Activated T-cell treated with anti-CD3 and anti-CD28 coated beads, Interleukin-2, amount 50 U/mL, for 24 hours (primary cell): Measurements from ENCODE around the gene C1orf21.

Experiments used
- DNase-seq: peaks from one replicate; pipeline ENCODE4 v3.0.0-alpha.2; 2020
- H3K27ac Mint-ChIP-seq: 2 replicates; pipeline ENCODE4 v1.8.0; 2020; ENCODE audit warnings: mild to moderate bottlenecking, mixed read lengths
- H3K27me3 Mint-ChIP-seq: 2 replicates; pipeline ENCODE4 v1.8.0; 2020; ENCODE audit warnings: mixed read lengths
- H3K36me3 Mint-ChIP-seq: 2 replicates; pipeline ENCODE4 v1.8.0; 2020; ENCODE audit warnings: low read depth, mixed read lengths
- H3K4me1 Mint-ChIP-seq: 2 replicates; pipeline ENCODE4 v1.8.0; 2020; ENCODE audit warnings: low read depth, mixed read lengths
- H3K4me3 Mint-ChIP-seq: 2 replicates; pipeline ENCODE4 v1.8.0; 2020; ENCODE audit warnings: mild to moderate bottlenecking, moderate library complexity, mixed read lengths
- H3K9me3 Mint-ChIP-seq: 2 replicates; pipeline ENCODE4 v1.8.0; 2020; ENCODE audit warnings: mixed read lengths

The C1orf21 gene

DNA sequence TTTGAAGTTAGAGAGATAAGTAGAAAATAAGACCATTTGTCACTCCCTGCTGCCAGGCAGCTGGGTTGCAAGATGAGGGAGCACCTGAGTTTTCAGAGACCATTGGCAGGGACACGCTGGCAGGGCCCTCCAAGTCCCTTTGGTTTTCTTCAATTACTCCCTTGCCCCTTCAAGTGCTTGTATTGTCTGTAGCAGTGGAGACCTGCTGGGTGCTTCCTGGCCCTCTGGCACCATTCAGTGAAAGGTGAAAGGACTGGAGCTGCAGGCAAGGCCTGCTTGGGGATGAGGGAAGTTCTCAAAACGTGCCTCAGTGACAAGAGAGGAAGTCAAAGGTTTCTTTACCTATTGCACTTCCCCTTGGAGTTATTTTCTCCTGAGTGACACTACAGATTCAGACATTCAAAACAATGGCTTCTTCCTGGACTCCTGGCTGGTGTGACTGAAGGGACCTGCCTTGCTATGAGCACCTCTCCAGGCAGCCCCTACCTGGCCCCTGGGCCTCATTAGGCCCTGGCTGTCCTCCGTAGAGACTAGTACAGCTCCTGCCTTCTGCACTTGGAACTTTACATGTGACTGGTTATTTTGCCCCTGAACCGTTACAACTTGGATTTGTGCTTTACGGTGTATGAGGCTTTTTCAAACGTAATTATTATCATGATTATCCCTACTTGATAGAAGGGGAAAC is 100.1 kb downstream of the C1orf21 start:
- H3K36me3 Mint-ChIP-seq, result no peaks in the 10 kb centered on the region
- no peak overlapping the region for H3K27ac Mint-ChIP-seq
- H3K4me1 Mint-ChIP-seq, result peaks cover 7% of the 10 kb centered on the region
- no peak overlapping the region for H3K4me3 Mint-ChIP-seq
- DNase-seq, result no peak
- no peaks in the 10 kb centered on the region for H3K9me3 Mint-ChIP-seq
- H3K27me3 Mint-ChIP-seq, result no peaks in the 10 kb centered on the region

GRCh38 chr1:184487531-184488193 is 100.8 kb downstream of the C1orf21 start:
- Mint-ChIP-seq H3K4me3 (no peak overlapping the region), H3K36me3 (no peaks in the 10 kb centered on the region), H3K9me3 (no peaks in the 10 kb centered on the region), H3K27me3 (no peaks in the 10 kb centered on the region), H3K27ac (no peak overlapping the region), H3K4me1 (peaks cover 14% of the 10 kb centered on the region)
- no peak for DNase-seq

- Mint-ChIP-seq H3K4me3 (no peak overlapping the region), H3K36me3 (no peaks in the 10 kb centered on the region), H3K27ac (no peak overlapping the region), H3K27me3 (no peaks in the 10 kb centered on the region), H3K4me1 (peaks cover 19% of the 10 kb centered on the region), H3K9me3 (no peaks in the 10 kb centered on the region)
- no peak for DNase-seq
Measured at GRCh38 chr1:184489908-184490307, 103.1 kb downstream of the C1orf21 start.

DNA sequence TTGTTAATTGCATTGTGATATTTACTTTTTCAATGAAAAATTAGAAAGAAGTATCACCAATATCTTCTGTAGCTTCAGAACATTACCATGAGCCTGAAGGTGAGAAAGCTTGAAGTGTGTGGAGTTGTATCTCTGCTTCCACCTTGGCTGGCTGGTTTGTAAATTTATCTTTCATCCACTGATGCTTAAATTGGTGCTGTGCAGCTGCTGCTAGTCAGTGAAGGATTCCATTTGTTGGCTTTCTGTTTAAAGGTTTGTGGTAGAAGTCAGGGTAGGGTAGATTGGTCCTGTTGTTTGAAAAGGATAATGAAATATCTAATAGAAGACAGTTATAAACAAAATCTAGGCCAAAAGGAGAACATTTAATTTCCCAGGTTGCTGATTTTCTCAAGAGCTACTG is 105.7 kb downstream of the C1orf21 start:
- DNase-seq, result no peak
- Mint-ChIP-seq H3K9me3 (no peaks in the 10 kb centered on the region), H3K4me1 (peaks cover 22% of the 10 kb centered on the region), H3K27me3 (no peaks in the 10 kb centered on the region), H3K27ac (no peak overlapping the region), H3K4me3 (no peak overlapping the region), H3K36me3 (no peaks in the 10 kb centered on the region)

DNA sequence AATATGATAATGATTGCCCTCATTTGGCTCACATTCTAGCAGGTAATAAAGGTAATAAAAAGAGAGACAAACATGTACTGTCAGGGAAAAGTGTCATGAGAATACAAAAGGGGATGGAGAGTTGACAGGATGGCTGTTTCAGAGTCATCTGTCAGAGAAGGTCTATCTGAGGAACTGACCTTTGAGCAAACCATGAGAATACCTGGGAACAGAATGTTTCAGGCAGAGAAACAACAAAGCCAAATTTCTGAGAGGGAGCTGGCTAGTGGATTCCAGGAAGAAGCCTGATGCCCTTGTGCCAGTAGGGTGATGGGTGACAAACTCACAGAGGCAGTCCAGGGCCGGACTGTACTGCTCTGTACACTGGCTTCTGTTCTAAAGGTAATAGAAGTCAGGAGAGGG is 107.2 kb downstream of the C1orf21 start:
- no peak for DNase-seq
- H3K9me3 Mint-ChIP-seq, result no peaks in the 10 kb centered on the region
- no peak overlapping the region for H3K27ac Mint-ChIP-seq
- peaks cover 22% of the 10 kb centered on the region for H3K4me1 Mint-ChIP-seq
- no peaks in the 10 kb centered on the region for H3K27me3 Mint-ChIP-seq
- no peaks in the 10 kb centered on the region for H3K36me3 Mint-ChIP-seq
- no peak overlapping the region for H3K4me3 Mint-ChIP-seq

DNA sequence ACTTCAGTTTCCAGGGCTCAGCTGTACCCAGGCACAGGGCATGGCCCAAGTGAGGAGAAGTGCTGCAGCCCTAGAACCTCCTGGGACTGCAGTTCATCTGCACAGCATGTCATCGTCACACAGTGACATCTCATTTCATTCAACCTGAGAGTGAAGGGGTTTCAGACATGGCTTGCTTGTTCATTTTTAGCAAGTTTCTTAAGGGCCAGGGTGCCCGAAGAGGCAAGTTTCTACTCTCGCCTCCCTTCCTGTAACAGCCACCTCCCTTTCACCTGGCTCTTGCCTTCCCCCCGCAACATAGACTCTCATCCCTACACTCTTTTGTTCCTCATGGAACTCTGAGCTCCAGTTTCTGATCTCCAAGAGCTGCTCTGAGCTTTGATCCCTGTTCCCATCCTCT is 108.1 kb downstream of the C1orf21 start:
- Mint-ChIP-seq H3K4me3 (no peak overlapping the region), H3K9me3 (no peaks in the 10 kb centered on the region), H3K36me3 (no peaks in the 10 kb centered on the region), H3K27ac (no peak overlapping the region), H3K4me1 (peaks cover 22% of the 10 kb centered on the region), H3K27me3 (no peaks in the 10 kb centered on the region)
- DNase-seq, result no peak

GRCh38 chr1:184497959-184498723 is 111.3 kb downstream of the C1orf21 start:
- H3K4me1 Mint-ChIP-seq, result peaks cover 7% of the 10 kb centered on the region
- DNase-seq, result no peak
- no peak overlapping the region for H3K27ac Mint-ChIP-seq
- H3K36me3 Mint-ChIP-seq, result no peaks in the 10 kb centered on the region
- no peaks in the 10 kb centered on the region for H3K9me3 Mint-ChIP-seq
- no peak overlapping the region for H3K4me3 Mint-ChIP-seq
- no peaks in the 10 kb centered on the region for H3K27me3 Mint-ChIP-seq

DNA sequence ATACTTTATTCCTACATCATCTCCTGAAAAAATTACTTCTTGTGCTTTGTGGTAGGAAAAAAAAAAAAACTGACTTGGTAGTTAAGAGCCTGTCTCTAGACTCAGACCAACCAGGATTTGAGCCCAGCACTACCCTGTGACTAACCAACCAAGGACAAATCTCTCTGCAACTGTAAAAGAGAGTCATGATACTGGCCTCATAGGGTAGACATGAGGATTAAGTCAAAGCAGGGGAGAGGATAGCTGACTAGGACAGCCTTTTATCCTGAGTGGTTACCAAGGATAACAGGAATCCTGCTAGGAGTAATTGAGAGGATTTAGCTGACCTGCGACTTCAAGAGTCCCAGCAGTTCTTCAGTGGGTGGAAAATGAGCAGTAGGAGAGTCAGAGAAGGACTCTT is 112.8 kb downstream of the C1orf21 start:
- DNase-seq, result no peak
- Mint-ChIP-seq H3K4me3 (no peak overlapping the region), H3K9me3 (no peaks in the 10 kb centered on the region), H3K4me1 (peaks cover 3% of the 10 kb centered on the region), H3K27ac (no peak overlapping the region), H3K36me3 (no peaks in the 10 kb centered on the region), H3K27me3 (peaks cover 1% of the 10 kb centered on the region)

DNA sequence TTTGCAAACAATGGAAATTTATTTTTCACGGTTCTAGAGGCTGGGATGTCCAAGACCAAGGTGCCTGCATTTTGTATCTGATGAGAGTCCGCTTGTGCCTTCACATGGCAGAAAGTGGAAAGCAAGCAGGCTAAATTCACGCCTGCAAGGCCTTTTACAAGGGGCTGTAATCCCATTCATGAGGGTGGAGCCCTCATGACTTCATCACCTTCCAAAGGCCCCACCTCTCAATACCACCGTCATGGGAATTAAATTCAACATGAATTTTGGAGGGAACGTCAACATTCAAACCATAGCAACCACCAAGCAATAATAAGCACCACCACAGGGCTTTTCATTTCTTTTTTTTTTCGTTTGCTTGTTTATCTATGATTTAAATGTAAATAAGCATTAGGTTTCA is 115.3 kb downstream of the C1orf21 start:
- H3K4me3 Mint-ChIP-seq, result no peak overlapping the region
- H3K36me3 Mint-ChIP-seq, result no peaks in the 10 kb centered on the region
- no peaks in the 10 kb centered on the region for H3K4me1 Mint-ChIP-seq
- H3K27me3 Mint-ChIP-seq, result peaks cover 4% of the 10 kb centered on the region
- no peak for DNase-seq
- no peak overlapping the region for H3K27ac Mint-ChIP-seq
- no peaks in the 10 kb centered on the region for H3K9me3 Mint-ChIP-seq

DNA sequence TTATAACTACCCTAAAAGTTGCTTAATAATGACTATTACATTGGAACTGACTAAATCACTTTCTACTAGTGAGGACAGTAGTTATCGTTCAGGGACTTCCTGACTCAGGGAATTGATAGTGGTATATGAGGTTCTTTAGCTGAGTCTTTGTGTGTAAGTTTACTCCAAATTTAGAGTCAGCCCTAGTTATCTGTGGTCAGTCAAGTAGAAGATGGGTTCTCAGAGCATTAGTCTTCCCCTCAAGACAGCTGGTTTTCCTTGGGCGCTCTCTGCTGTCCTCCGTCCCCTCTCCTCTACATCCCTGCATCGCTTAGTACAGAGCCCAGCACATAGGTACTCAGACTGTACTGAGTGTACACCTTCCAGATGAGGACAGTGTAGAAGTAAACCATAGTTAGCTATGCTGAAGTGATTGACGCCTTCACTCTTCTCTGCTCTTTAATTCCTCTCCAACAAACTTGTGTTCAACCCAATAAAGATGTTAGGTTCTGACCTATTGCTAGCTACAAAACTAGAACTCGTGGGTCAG is 116.5 kb downstream of the C1orf21 start:
- Mint-ChIP-seq H3K4me1 (no peaks in the 10 kb centered on the region), H3K9me3 (no peaks in the 10 kb centered on the region), H3K36me3 (no peaks in the 10 kb centered on the region), H3K4me3 (no peak overlapping the region), H3K27ac (no peak overlapping the region), H3K27me3 (peaks cover 4% of the 10 kb centered on the region)
- DNase-seq, result no peak

DNA sequence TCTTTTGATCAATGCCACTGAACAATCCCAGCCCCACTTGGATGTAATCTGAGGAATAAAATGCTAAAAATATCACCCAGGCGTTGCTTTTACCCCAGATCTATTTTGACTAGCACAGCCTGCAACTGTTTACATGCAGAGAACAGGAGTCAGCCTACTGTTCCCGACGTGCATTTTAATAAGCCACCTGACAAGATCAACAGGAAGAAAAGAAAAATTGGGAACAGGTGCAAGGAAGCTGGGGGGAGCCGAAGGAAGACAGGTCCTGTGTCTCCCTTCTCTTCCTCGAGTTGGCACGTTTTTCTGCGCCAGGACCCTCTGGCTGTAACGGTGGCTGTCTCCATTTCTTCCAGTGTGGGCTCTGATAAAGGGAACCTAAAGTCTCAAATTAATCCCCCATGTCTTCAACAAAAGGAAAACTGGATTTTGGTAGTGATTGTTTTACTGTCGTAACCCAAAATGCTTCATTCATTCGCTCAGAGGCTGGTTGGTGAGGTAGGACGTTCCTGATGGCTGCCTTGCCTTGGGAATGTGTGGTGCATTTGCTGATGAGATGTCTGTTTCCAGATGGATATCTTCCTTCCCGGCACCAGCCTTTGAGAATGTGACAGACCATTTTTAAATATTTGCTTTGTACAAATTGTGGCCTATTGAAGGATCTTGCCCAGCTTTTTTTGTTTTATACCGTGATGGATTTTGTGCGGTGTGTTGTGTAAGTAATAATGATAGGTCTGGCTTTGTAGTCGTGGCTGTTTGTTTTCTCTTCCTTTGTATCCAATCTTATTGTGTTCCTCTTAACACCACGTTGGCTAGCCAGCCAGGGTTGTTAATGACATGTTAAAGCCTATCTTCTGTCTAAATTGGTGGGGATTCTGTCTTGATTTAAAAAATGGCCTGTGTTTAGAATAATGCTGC is 117.5 kb downstream of the C1orf21 start:
- Mint-ChIP-seq H3K4me1 (no peaks in the 10 kb centered on the region), H3K4me3 (no peak overlapping the region), H3K27me3 (peaks cover 4% of the 10 kb centered on the region), H3K9me3 (no peaks in the 10 kb centered on the region), H3K27ac (no peak overlapping the region), H3K36me3 (no peaks in the 10 kb centered on the region)
- DNase-seq, result no peak

- DNase-seq, result no peak
- H3K4me3 Mint-ChIP-seq, result no peak overlapping the region
- H3K36me3 Mint-ChIP-seq, result no peaks in the 10 kb centered on the region
- H3K27me3 Mint-ChIP-seq, result peaks cover 4% of the 10 kb centered on the region
- no peaks in the 10 kb centered on the region for H3K4me1 Mint-ChIP-seq
- H3K9me3 Mint-ChIP-seq, result no peaks in the 10 kb centered on the region
- no peak overlapping the region for H3K27ac Mint-ChIP-seq
Measured at GRCh38 chr1:184504955-184505338, 118.1 kb downstream of the C1orf21 start.

- H3K9me3 Mint-ChIP-seq, result no peaks in the 10 kb centered on the region
- H3K27me3 Mint-ChIP-seq, result peaks cover 4% of the 10 kb centered on the region
- no peak overlapping the region for H3K4me3 Mint-ChIP-seq
- H3K27ac Mint-ChIP-seq, result no peak overlapping the region
- H3K36me3 Mint-ChIP-seq, result no peaks in the 10 kb centered on the region
- no peak for DNase-seq
- H3K4me1 Mint-ChIP-seq, result no peaks in the 10 kb centered on the region
Measured at GRCh38 chr1:184506481-184506880, 119.7 kb downstream of the C1orf21 start.

DNA sequence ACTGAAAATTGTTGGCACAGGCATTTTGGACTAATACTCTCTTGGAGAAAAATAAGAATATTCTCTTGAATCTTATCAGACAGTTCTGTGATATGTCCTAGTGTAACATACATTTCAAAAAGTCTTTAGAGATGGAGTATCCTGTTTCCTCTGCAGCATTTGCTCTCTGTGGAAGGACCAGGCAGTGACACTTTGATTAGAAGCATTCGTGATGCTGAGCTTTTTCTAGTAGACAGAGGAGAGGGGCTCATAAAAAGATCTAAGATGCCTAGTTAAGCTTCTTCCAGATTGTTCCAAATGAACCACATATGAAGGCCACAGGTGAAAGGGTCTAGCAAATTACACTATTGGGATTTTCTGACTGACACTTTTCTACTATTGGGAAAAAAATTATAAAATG is 120.3 kb downstream of the C1orf21 start:
- no peak for DNase-seq
- no peak overlapping the region for H3K27ac Mint-ChIP-seq
- H3K27me3 Mint-ChIP-seq, result peaks cover 4% of the 10 kb centered on the region
- no peak overlapping the region for H3K4me3 Mint-ChIP-seq
- H3K9me3 Mint-ChIP-seq, result no peaks in the 10 kb centered on the region
- no peaks in the 10 kb centered on the region for H3K4me1 Mint-ChIP-seq
- no peaks in the 10 kb centered on the region for H3K36me3 Mint-ChIP-seq
